Mammary epithelial cell (primary cell): ENCODE results near the gene ZNF683.

Experiments used
- CTCF ChIP-seq, 2 donors: IDR thresholded peaks in 1 of 2; conservative IDR thresholded peaks in 1 of 2; 2 replicates each; pipeline ENCODE4 v1.5.1; 2011 to 2012; ENCODE audit warnings: inconsistent platforms in 2 of 2, low read length in 2 of 2, mild to moderate bottlenecking in 2 of 2, control low read depth in 1 of 2, low read depth in 1 of 2; ENCODE audit not compliant: insufficient read depth in 1 of 2; ENCODE audit errors: extremely low read depth in 1 of 2
- EZH2 ChIP-seq: IDR thresholded peaks from 2 replicates; pipeline ENCODE4 v1.6.1; 2012; ENCODE audit warnings: low read length, inconsistent platforms, borderline replicate concordance

GRCh38 chr1:26320896-26321295, 51.7 kb downstream of the ZNF683 start:
- no peak for TF ChIP-seq CTCF (conservative IDR thresholded peaks at IDR 0.05 in 1 of 2, IDR thresholded peaks at IDR 0.05 in 1 of 2; ENCODE audit: extremely low read depth in 1 of 2, insufficient read depth in 1 of 2, low read depth in 1 of 2, low read length in 2 of 2)
- no peak for TF ChIP-seq EZH2
